HEK293 (cell line): Measurements from ENCODE around the gene INVS.

Experiments used
- CTCF ChIA-PET: fragments of 350-600 bp; formaldehyde crosslinking; extraction: SDS; loops from one replicate; lab custom pipeline; 2021; ENCODE audit warnings: antibody characterized with exemption; lab: Yijun Ruan, JAX
- POLR2A ChIA-PET: fragments of 300-600 bp; formaldehyde crosslinking; extraction: SDS; loops from one replicate; lab custom pipeline; 2020; ENCODE audit warnings: antibody characterized with exemption, inconsistent platforms; lab: Yijun Ruan, JAX
- H3K27ac ChIP-seq: fragments of 200-500 bp; sonication (Bioruptor generic); 2 replicates; pipeline ENCODE4 v1.5.1; 2014; ENCODE audit warnings: low read depth, low read length, control low read depth, inconsistent platforms; ENCODE audit errors: extremely low read depth
- H3K36me3 ChIP-seq, 2 experiments: fragments of 200-500 bp in 1 of 2; sonication (Bioruptor generic) in 1 of 2; 1 replicate in 1 of 2; 2 replicates in 1 of 2; pipeline ENCODE4 v1.5.1; 2014 to 2017; ENCODE audit warnings: inconsistent platforms in 2 of 2, low read length in 2 of 2; ENCODE audit not compliant: control insufficient read depth in 2 of 2, insufficient read depth in 1 of 2
- H3K4me1 ChIP-seq: fragments of 200-500 bp; sonication (Bioruptor generic); 2 replicates; pipeline ENCODE4 v1.5.1; 2014; ENCODE audit warnings: mild to moderate bottlenecking, low read length, inconsistent platforms; ENCODE audit not compliant: control insufficient read depth, insufficient read depth
- H3K4me3 ChIP-seq: 2 replicates; pipeline ENCODE4 v1.5.1; 2011; ENCODE audit warnings: low read depth, mild to moderate bottlenecking, control low read depth, low read length, moderate library complexity
- H3K9me3 ChIP-seq: fragments of 200-500 bp; sonication (Bioruptor generic); 2 replicates; pipeline ENCODE4 v1.5.1; 2014; ENCODE audit warnings: low read depth, low read length, inconsistent platforms; ENCODE audit not compliant: control insufficient read depth, insufficient read depth
- BCL6B ChIP-seq: fragments of 450-650 bp; formaldehyde crosslinking; IDR thresholded peaks from 2 replicates; pipeline ENCODE4 v1.5.1; 2017; ENCODE audit warnings: missing biosample characterization, missing genetic modification characterization
- KLF10 ChIP-seq: fragments of 450-650 bp; IDR thresholded peaks from 2 replicates; pipeline ENCODE4 v1.5.1; 2018; ENCODE audit warnings: missing biosample characterization, mild to moderate bottlenecking, missing genetic modification characterization
- OVOL3 ChIP-seq: fragments of 450-650 bp; formaldehyde crosslinking; IDR thresholded peaks from 2 replicates; pipeline ENCODE4 v1.5.1; 2016; ENCODE audit warnings: missing biosample characterization, missing genetic modification characterization
- ZBTB8A ChIP-seq: fragments of 450-650 bp; formaldehyde crosslinking; IDR thresholded peaks from 2 replicates; pipeline ENCODE4 v1.5.1; 2016; ENCODE audit warnings: missing biosample characterization, missing genetic modification characterization
- ZFHX2 ChIP-seq: fragments of 450-650 bp; formaldehyde crosslinking; conservative IDR thresholded peaks from 2 replicates; pipeline ENCODE4 v1.5.1; 2016; ENCODE audit warnings: missing biosample characterization, missing genetic modification characterization
- ZNF114 ChIP-seq: fragments of 450-650 bp; formaldehyde crosslinking; IDR thresholded peaks from 2 replicates; pipeline ENCODE4 v1.5.0; 2017; ENCODE audit warnings: missing biosample characterization, missing genetic modification characterization
- ZNF148 ChIP-seq: fragments of 450-650 bp; formaldehyde crosslinking; IDR thresholded peaks from 2 replicates; pipeline ENCODE4 v1.5.0; 2017; ENCODE audit warnings: missing biosample characterization, missing genetic modification characterization, borderline replicate concordance
- ZNF211 ChIP-seq: fragments of 450-650 bp; formaldehyde crosslinking; IDR thresholded peaks from 2 replicates; pipeline ENCODE4 v1.5.1; 2016; ENCODE audit warnings: low read depth, missing biosample characterization, missing genetic modification characterization
- ZNF214 ChIP-seq: fragments of 450-650 bp; formaldehyde crosslinking; IDR thresholded peaks from 2 replicates; pipeline ENCODE4 v1.5.1; 2017; ENCODE audit warnings: missing biosample characterization, mild to moderate bottlenecking, missing genetic modification characterization, borderline replicate concordance
- ZNF530 ChIP-seq: fragments of 450-650 bp; formaldehyde crosslinking; IDR thresholded peaks from 2 replicates; pipeline ENCODE4 v1.5.1; 2016; ENCODE audit warnings: low read depth, missing biosample characterization, missing genetic modification characterization
- ZNF560 ChIP-seq: fragments of 450-650 bp; formaldehyde crosslinking; IDR thresholded peaks from 2 replicates; pipeline ENCODE4 v1.5.1; 2017; ENCODE audit warnings: missing biosample characterization, missing genetic modification characterization, borderline replicate concordance
- ZNF585B ChIP-seq: fragments of 450-650 bp; formaldehyde crosslinking; IDR thresholded peaks from 2 replicates; pipeline ENCODE4 v1.5.1; 2016; ENCODE audit warnings: missing biosample characterization, missing genetic modification characterization
- ZNF610 ChIP-seq: fragments of 450-650 bp; formaldehyde crosslinking; IDR thresholded peaks from 2 replicates; pipeline ENCODE4 v1.5.1; 2016; ENCODE audit warnings: missing biosample characterization, missing genetic modification characterization, borderline replicate concordance
- ZNF664 ChIP-seq: fragments of 450-650 bp; formaldehyde crosslinking; IDR thresholded peaks from 2 replicates; pipeline ENCODE4 v1.5.1; 2016; ENCODE audit warnings: missing biosample characterization, missing genetic modification characterization
- ZNF704 ChIP-seq: fragments of 450-650 bp; formaldehyde crosslinking; IDR thresholded peaks from 2 replicates; pipeline ENCODE4 v1.5.1; 2016; ENCODE audit warnings: missing biosample characterization, missing genetic modification characterization
- ZNF707 ChIP-seq: fragments of 450-650 bp; formaldehyde crosslinking; IDR thresholded peaks from 2 replicates; pipeline ENCODE4 v1.5.1; 2016; ENCODE audit warnings: missing biosample characterization, missing genetic modification characterization
- ZNF776 ChIP-seq: fragments of 450-650 bp; formaldehyde crosslinking; IDR thresholded peaks from 2 replicates; pipeline ENCODE4 v1.5.0; 2017; ENCODE audit warnings: missing biosample characterization, missing genetic modification characterization, borderline replicate concordance

INVS gene

GRCh38 chr9:100088202-100088601, 10.8 kb upstream of the INVS start:
- ChIA-PET POLR2A (no interaction called here), CTCF (no interaction called here)
- H3K9me3 ChIP-seq = no peaks in the 10 kb centered on the region
- H3K4me1 ChIP-seq = peaks cover 16% of the 10 kb centered on the region
- no peak overlapping the region for H3K27ac ChIP-seq
- H3K36me3 ChIP-seq = no peaks in the 10 kb centered on the region
- TF ChIP-seq OVOL3 (tag by site-specific recombination) (no peak), ZNF560 (no peak), ZNF148 (tag by site-specific recombination) (no peak), ZNF530 (tag by site-specific recombination) (no peak), BCL6B (tag by site-specific recombination) (0 out of 2 replicates have a peak, but pooled peaks have one; percentile 34)
- H3K4me3 ChIP-seq = no peak overlapping the region

GRCh38 chr9:100090880-100091279, 8.2 kb upstream of the INVS start:
- Histone ChIP-seq H3K4me3 (no peak overlapping the region), H3K36me3 (no peaks in the 10 kb centered on the region), H3K4me1 (peaks cover 19% of the 10 kb centered on the region), H3K27ac (no peak overlapping the region), H3K9me3 (no peaks in the 10 kb centered on the region)
- ChIA-PET CTCF (interaction anchor here (0.6 kb wide), 1 partner anchor 489 kb away, joined by 4 read pairs; no protein-coding TSS in a partner anchor), POLR2A (no interaction called here)
- TF ChIP-seq ZNF664 (tag by site-specific recombination) = peak; percentile 94
- TF ChIP-seq KLF10 (tag by site-specific recombination) = no peak

GRCh38 chr9:100091650-100092049, 7.4 kb upstream of the INVS start:
- Histone ChIP-seq H3K36me3 (no peaks in the 10 kb centered on the region), H3K27ac (no peak overlapping the region), H3K4me3 (no peak overlapping the region), H3K4me1 (peaks cover 14% of the 10 kb centered on the region), H3K9me3 (no peaks in the 10 kb centered on the region)
- CTCF ChIA-PET = no interaction called here
- no peak for TF ChIP-seq ZNF610
- TF ChIP-seq ZNF211 (tag by site-specific recombination) = no peak
- TF ChIP-seq ZNF585B (tag by site-specific recombination) = no peak
- no peak for TF ChIP-seq ZNF114 (tag by site-specific recombination)
- TF ChIP-seq ZNF214 (tag by site-specific recombination) = no peak
- no peak for TF ChIP-seq ZBTB8A
- no peak for TF ChIP-seq ZNF776
- TF ChIP-seq ZFHX2 (tag by site-specific recombination) = no peak
- no peak for TF ChIP-seq ZNF707 (tag by site-specific recombination)
- TF ChIP-seq ZNF704 (tag by site-specific recombination) = no peak
- POLR2A ChIA-PET = no interaction called here
